Peyer's patch (tissue), 4 donors: ENCODE measurements around the gene EHMT2. TPM values are rescaled to one million over a fixed set of nuclear protein-coding genes. Genes with fewer than 3 reads are reported as not detected.
A peak's percentile ranks its signal among the peaks of the same experiment; 100 is the strongest.
"Not testable (repeated sequence)": the region's sequence is repeated elsewhere in the genome, so short reads cannot be mapped to it uniquely, and the experiment has no call there.

Source experiments
- DNase-seq, 3 donors: peaks; one replicate each; pipeline ENCODE4 v3.0.0-alpha.2; 2017 to 2019
- H3K27ac ChIP-seq, 4 donors: fragments of 200-600 bp; sonication (generic); one replicate each; pipeline ENCODE4 v1.5.1; 2016 to 2019
- H3K27me3 ChIP-seq, 2 donors: fragments of 200-600 bp; sonication (generic); one replicate each; pipeline ENCODE4 v1.5.1; 2019
- H3K36me3 ChIP-seq, 3 donors: fragments of 200-600 bp; sonication (generic); one replicate each; pipeline ENCODE4 v1.5.1; 2016 to 2019
- H3K4me1 ChIP-seq, 4 donors: fragments of 200-600 bp; sonication (generic); one replicate each; pipeline ENCODE4 v1.5.1; 2016 to 2019
- H3K4me3 ChIP-seq, 4 donors: fragments of 200-600 bp; sonication (generic); 1 replicate in 3 of 4; 2 replicates in 1 of 4; pipeline ENCODE4 v1.5.1; 2016 to 2019; ENCODE audit warnings: mild to moderate bottlenecking in 1 of 4
- H3K9me3 ChIP-seq, 4 donors: fragments of 200-600 bp; sonication (generic); one replicate each; pipeline ENCODE4 v1.5.1; 2016 to 2019; ENCODE audit warnings: mild to moderate bottlenecking in 1 of 4
- POLR2A ChIP-seq, 2 donors: fragments of 450-650 bp; IDR thresholded peaks; one replicate each; pipeline ENCODE4 v1.5.1; 2017; ENCODE audit warnings: antibody characterized with exemption in 2 of 2, mild to moderate bottlenecking in 2 of 2, moderate library complexity in 2 of 2
- total RNA-seq, 4 donors: library from RNA; depleted of rRNA; stranded (reverse); fragments of >200 nt; gene quantifications; one replicate each; pipeline ENCODE4 v1.1.0, GENCODE V29; 2016
- TF ChIP-seq, protein P1 (sequence below), 6 experiments: fragments of 450-650 bp in 4 of 6; fragments of 200-600 bp in 2 of 6; sonication (generic) in 1 of 6; IDR thresholded peaks; one replicate each; pipeline ENCODE4 v1.5.1; 2017 to 2019; ENCODE audit warnings: antibody characterized with exemption in 6 of 6, mild to moderate bottlenecking in 3 of 6, moderate library complexity in 1 of 6

Gene EHMT2
- total RNA-seq, 4 donors from 2014 or later = 25.0 to 75.1 (median 50.6) TPM

GRCh38 chr6:31871046-31871659 is 26.3 kb downstream of the EHMT2 start:
- Histone ChIP-seq H3K9me3 (no peaks in the 10 kb centered on the region), H3K27me3 (no peaks in the 10 kb centered on the region), H3K27ac (no peak overlapping the region), H3K4me1 (peaks cover 0 to 17% (median 0%) of the 10 kb centered on the region in 4 donors), H3K36me3 (peaks cover 0 to 67% (median 0%) of the 10 kb centered on the region in 3 donors), H3K4me3 (no peak overlapping the region)
- TF ChIP-seq POLR2A (IDR thresholded peaks at IDR 0.05) = no peak
- TF ChIP-seq, protein P1, sequence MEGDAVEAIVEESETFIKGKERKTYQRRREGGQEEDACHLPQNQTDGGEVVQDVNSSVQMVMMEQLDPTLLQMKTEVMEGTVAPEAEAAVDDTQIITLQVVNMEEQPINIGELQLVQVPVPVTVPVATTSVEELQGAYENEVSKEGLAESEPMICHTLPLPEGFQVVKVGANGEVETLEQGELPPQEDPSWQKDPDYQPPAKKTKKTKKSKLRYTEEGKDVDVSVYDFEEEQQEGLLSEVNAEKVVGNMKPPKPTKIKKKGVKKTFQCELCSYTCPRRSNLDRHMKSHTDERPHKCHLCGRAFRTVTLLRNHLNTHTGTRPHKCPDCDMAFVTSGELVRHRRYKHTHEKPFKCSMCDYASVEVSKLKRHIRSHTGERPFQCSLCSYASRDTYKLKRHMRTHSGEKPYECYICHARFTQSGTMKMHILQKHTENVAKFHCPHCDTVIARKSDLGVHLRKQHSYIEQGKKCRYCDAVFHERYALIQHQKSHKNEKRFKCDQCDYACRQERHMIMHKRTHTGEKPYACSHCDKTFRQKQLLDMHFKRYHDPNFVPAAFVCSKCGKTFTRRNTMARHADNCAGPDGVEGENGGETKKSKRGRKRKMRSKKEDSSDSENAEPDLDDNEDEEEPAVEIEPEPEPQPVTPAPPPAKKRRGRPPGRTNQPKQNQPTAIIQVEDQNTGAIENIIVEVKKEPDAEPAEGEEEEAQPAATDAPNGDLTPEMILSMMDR (IDR thresholded peaks at IDR 0.05) = no peak
- no peak for DNase-seq

GRCh38 chr6:31870385-31870921 is 27.0 kb downstream of the EHMT2 start:
- Histone ChIP-seq H3K36me3 (peaks cover 0 to 61% (median 0%) of the 10 kb centered on the region in 3 donors), H3K4me3 (no peak overlapping the region)

GRCh38 chr6:31869343-31869742 is 28.2 kb downstream of the EHMT2 start:
- H3K36me3 ChIP-seq = peaks cover 0 to 54% (median 0%) of the 10 kb centered on the region in 3 donors
- no peaks in the 10 kb centered on the region for H3K27me3 ChIP-seq
- no peak overlapping the region for H3K27ac ChIP-seq
- H3K4me3 ChIP-seq = no peak overlapping the region
- TF ChIP-seq, protein P1 (IDR thresholded peaks at IDR 0.05) = no peak
- H3K9me3 ChIP-seq = no peaks in the 10 kb centered on the region
- DNase-seq = no peak
- H3K4me1 ChIP-seq = peaks cover 0 to 1% (median under 1%) of the 10 kb centered on the region in 4 donors

More at GRCh38 chr6:31870385-31870921, 27.0 kb downstream of the EHMT2 start:
- no peaks in the 10 kb centered on the region for H3K9me3 ChIP-seq
- peaks cover 0 to 10% (median 0%) of the 10 kb centered on the region in 4 donors for H3K4me1 ChIP-seq
- TF ChIP-seq, protein P1 (IDR thresholded peaks at IDR 0.05) = no peak
- TF ChIP-seq POLR2A (IDR thresholded peaks at IDR 0.05) = no peak
- H3K27me3 ChIP-seq = no peaks in the 10 kb centered on the region
- no peak for DNase-seq
- no peak overlapping the region for H3K27ac ChIP-seq

- not testable (repeated sequence) for DNase-seq, H3K9me3 ChIP-seq
- H3K36me3 ChIP-seq = peaks cover 0 to 46% (median 0%) of the 10 kb centered on the region in 3 donors
Measured at GRCh38 chr6:31868658-31868971, 28.9 kb downstream of the EHMT2 start.

DNA sequence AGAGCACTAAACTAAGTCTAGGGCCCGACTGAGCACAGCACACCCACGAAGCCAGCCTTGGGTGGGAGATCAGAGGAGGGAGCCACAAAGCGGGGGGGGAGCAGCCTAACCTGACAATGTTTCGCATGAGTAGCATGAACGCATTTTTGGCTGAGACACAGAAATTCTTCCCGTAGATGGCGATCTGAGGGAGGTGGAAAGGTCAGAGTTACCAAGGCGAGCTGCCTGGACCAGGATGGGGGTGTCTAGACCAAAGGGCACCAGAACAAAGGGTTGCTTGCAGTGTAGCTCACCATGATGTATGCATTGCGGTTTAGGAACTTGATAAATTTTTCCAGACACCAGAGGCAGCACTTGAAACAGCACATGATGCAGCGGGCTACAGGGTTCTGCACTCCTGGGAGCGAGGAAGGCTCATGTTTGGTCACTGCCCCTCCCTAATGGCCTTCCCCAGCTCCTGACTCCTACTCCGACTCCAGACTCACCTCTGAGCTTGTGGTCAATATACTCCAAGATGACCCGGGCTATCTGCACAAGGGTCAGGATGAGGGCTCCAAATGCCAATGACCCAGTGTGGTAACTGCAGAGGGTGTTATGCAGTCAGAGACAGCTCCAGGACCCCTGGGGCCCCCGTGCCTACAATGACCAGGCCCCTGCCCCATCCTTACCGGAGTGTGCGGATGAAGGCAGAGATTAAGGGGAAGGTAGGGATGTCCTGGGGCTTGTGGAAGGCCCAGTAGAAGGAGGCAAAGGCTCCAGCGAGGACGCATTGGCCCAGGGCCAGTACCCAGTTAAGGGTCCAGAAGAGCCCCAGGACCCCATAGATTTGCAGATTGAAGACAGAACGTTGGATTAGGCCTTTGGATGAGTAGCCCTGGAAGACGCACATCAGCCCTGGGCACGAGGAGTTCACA is 32.0 kb downstream of the EHMT2 start:
- Histone ChIP-seq H3K27ac (no peak overlapping the region), H3K4me1 (peaks cover 0 to 17% (median 2%) of the 10 kb centered on the region in 4 donors), H3K27me3 (no peaks in the 10 kb centered on the region), H3K36me3 (peaks cover 0 to 33% (median 0%) of the 10 kb centered on the region in 3 donors), H3K9me3 (no peaks in the 10 kb centered on the region), H3K4me3 (no peak overlapping the region)
- no peak for DNase-seq
- TF ChIP-seq POLR2A (IDR thresholded peaks at IDR 0.05) = no peak
- TF ChIP-seq, protein P1 (IDR thresholded peaks at IDR 0.05) = no peak

More at GRCh38 chr6:31868658-31868971, 28.9 kb downstream of the EHMT2 start:
- not testable (repeated sequence) for H3K27me3 ChIP-seq, H3K27ac ChIP-seq, H3K4me3 ChIP-seq, H3K4me1 ChIP-seq

- DNase-seq = no peak
- Histone ChIP-seq H3K27ac (no peak overlapping the region), H3K27me3 (no peaks in the 10 kb centered on the region), H3K4me3 (no peak overlapping the region), H3K9me3 (no peaks in the 10 kb centered on the region), H3K4me1 (peaks cover 0 to 17% (median 2%) of the 10 kb centered on the region in 4 donors), H3K36me3 (peaks cover 0 to 40% (median 0%) of the 10 kb centered on the region in 3 donors)
- TF ChIP-seq, protein P1 (IDR thresholded peaks at IDR 0.05) = no peak
- no peak for TF ChIP-seq POLR2A (IDR thresholded peaks at IDR 0.05)
Measured at GRCh38 chr6:31864818-31865204, 32.7 kb downstream of the EHMT2 start.

GRCh38 chr6:31864123-31864562 is 33.4 kb downstream of the EHMT2 start:
- H3K9me3 ChIP-seq, H3K27me3 ChIP-seq, DNase-seq: not testable (repeated sequence)
- Histone ChIP-seq H3K4me1 (peaks cover 0 to 17% (median 2%) of the 10 kb centered on the region in 4 donors), H3K4me3 (peak overlapping the region; percentile 40 to 74 (median 54)), H3K27ac (peak overlapping the region in 3 of 4 donors; percentile 27 to 86 (median 86)), H3K36me3 (peaks cover 0 to 44% (median 0%) of the 10 kb centered on the region in 3 donors)
